ENCODE measurements around the gene PCDH9. TPM values are rescaled to one million over a fixed set of nuclear protein-coding genes. Genes with fewer than 3 reads are reported as not detected.

The PCDH9 gene
- total RNA-seq, 1 donor from 2014 or later, result 0.75 TPM

DNA sequence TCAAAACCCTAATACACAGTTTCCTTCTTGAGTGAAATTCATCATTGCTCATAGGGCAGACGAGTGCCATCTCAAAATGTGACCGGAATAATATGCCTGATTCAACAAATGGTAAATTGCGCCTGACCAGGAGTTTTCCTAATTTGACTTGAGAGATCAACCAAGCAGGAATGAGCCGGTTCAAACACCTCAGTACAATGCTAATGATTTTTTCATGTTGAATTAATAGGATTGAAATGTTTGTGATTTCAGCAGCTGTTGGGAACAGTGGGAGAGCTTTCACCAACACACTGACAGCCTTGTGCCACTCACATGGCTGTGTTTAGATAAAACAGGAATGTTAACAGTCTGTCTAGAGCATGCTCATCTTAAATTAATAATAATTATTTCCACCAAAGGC lies 484.8 kb downstream of the PCDH9 start:
- DNase-seq (ENCODE audit: low read depth), result no peak
- H3K36me3 ChIP-seq (ENCODE audit: control insufficient read depth, insufficient read depth, low read length), result no peaks in the 10 kb centered on the region

DNA sequence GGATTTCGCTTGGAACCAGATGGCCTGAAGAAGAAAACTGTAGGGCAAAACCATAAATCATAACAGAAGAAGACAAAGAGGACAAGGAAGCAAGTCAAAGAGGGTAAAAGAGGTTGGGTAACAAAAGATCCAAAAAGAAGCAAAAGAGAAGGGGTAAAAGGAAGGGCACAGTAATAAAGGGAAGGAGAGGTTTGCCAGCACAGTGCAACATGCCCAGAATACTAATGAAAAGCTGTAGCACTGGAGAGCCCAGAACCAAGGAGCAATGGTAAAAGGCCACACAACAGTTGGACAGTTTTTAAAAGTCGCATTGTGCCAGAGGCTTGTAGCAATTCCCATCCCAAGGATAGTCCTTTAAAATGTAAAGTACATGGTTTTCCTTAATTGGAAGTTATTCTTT lies 506.6 kb downstream of the PCDH9 start:
- TF ChIP-seq, protein P1, sequence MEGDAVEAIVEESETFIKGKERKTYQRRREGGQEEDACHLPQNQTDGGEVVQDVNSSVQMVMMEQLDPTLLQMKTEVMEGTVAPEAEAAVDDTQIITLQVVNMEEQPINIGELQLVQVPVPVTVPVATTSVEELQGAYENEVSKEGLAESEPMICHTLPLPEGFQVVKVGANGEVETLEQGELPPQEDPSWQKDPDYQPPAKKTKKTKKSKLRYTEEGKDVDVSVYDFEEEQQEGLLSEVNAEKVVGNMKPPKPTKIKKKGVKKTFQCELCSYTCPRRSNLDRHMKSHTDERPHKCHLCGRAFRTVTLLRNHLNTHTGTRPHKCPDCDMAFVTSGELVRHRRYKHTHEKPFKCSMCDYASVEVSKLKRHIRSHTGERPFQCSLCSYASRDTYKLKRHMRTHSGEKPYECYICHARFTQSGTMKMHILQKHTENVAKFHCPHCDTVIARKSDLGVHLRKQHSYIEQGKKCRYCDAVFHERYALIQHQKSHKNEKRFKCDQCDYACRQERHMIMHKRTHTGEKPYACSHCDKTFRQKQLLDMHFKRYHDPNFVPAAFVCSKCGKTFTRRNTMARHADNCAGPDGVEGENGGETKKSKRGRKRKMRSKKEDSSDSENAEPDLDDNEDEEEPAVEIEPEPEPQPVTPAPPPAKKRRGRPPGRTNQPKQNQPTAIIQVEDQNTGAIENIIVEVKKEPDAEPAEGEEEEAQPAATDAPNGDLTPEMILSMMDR (IDR thresholded peaks at IDR 0.05; ENCODE audit: insufficient read depth, low read length, poor library complexity, severe bottlenecking), result no peak
- H3K27me3 ChIP-seq (ENCODE audit: control insufficient read depth, insufficient read depth, low read length), result no peaks in the 10 kb centered on the region
- H3K4me3 ChIP-seq (ENCODE audit: low read depth, low read length), result no peak overlapping the region
- no peaks in the 10 kb centered on the region for H3K36me3 ChIP-seq (ENCODE audit: control insufficient read depth, insufficient read depth, low read length)
- no peak for DNase-seq (ENCODE audit: low read depth)

More for the DNA sequence above, 484.8 kb downstream of the PCDH9 start:
- H3K27me3 ChIP-seq (ENCODE audit: control insufficient read depth, insufficient read depth, low read length), result no peaks in the 10 kb centered on the region
- TF ChIP-seq, protein P1 (IDR thresholded peaks at IDR 0.05; ENCODE audit: insufficient read depth, low read length, poor library complexity, severe bottlenecking), result no peak
- no peak overlapping the region for H3K4me3 ChIP-seq (ENCODE audit: low read depth, low read length)

DNA sequence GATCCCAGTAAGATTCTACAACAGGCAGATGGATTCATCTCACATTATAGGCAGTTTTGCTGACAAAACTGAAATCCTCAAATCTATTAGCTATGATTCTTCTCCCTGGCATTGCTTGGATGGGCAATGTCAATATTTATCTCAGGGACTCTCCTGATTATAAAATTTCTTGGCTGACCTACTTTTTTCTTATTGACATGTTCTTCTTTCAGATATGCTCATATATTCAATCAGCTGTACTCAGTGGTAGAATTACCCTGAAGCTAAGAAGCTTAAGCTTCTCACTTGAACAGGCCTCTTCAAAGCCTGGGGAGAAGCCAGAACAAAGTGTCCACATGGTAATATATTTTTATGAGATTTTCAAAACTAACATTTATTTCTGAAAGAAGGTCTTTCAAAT lies 513.6 kb downstream of the PCDH9 start:
- TF ChIP-seq, protein P1 (IDR thresholded peaks at IDR 0.05; ENCODE audit: insufficient read depth, low read length, poor library complexity, severe bottlenecking), result no peak
- no peak for DNase-seq (ENCODE audit: low read depth)

DNA sequence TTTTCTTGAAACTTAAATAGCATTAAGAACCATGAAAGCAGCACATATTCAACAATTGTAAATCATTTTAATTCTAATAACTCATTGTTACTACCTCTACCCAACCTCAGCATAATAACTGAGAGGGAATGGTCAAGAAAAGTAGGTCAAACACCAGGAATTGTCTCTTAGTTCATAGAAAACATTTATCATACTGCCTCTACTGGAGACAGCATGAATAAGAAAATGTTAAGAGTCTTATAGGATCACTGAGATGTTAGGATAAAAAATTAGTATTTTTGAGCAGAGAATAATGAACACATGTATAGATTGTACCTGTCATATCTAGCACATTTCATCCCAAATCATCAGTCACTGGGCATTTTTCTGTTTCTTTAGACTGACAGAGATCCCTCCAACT lies 515.3 kb downstream of the PCDH9 start:
- TF ChIP-seq, protein P1 (IDR thresholded peaks at IDR 0.05; ENCODE audit: insufficient read depth, low read length, poor library complexity, severe bottlenecking), result no peak
- Histone ChIP-seq H3K36me3 (ENCODE audit: control insufficient read depth, insufficient read depth, low read length) (no peaks in the 10 kb centered on the region), H3K27me3 (ENCODE audit: control insufficient read depth, insufficient read depth, low read length) (no peaks in the 10 kb centered on the region), H3K4me3 (ENCODE audit: low read depth, low read length) (no peak overlapping the region)
- DNase-seq (ENCODE audit: low read depth), result no peak

More for the DNA sequence above, 513.6 kb downstream of the PCDH9 start:
- Histone ChIP-seq H3K27me3 (ENCODE audit: control insufficient read depth, insufficient read depth, low read length) (no peaks in the 10 kb centered on the region), H3K4me3 (ENCODE audit: low read depth, low read length) (no peak overlapping the region), H3K36me3 (ENCODE audit: control insufficient read depth, insufficient read depth, low read length) (no peaks in the 10 kb centered on the region)

DNA sequence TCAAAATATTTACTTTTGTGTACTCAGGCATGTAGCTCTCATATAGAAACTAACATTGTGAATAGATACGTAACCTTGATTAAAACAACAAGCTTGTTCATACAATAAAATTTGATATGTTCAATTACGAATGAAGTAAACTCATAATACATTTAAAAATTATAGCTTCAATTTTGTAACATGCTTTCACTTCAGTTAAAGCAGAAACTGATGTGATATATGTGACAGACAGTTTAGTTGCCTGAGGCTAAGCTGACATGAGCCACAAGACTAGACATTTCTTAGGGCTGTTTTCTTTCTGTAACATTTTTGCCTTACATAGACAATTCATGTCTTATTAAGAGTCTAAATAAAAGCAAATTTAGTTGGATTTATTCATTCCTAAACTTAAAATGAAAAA lies 526.0 kb downstream of the PCDH9 start:
- no peak for DNase-seq (ENCODE audit: low read depth)
- no peak overlapping the region for H3K4me3 ChIP-seq (ENCODE audit: low read depth, low read length)
- TF ChIP-seq, protein P1 (IDR thresholded peaks at IDR 0.05; ENCODE audit: insufficient read depth, low read length, poor library complexity, severe bottlenecking), result no peak
- H3K27me3 ChIP-seq (ENCODE audit: control insufficient read depth, insufficient read depth, low read length), result no peaks in the 10 kb centered on the region
- H3K36me3 ChIP-seq (ENCODE audit: control insufficient read depth, insufficient read depth, low read length), result no peaks in the 10 kb centered on the region

DNA sequence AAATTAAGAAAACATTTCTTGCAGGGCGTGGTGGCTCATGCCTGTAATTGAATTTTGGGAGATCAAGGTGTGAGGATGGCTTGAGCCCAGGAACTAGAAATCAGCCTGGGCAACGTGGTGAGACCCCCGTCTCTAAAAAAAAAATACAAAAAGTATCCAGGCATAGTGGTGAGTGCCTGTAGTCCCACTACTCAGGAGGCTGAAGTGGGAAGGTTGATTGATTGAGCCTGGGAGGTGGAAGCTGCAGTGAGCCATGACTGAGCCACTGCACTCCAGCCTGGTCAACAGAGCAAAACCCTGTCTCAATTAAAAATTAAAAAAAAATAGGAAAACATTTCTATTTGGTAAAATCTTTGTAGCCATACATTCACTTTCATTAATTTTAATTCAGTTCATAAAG lies 526.5 kb downstream of the PCDH9 start:
- DNase-seq (ENCODE audit: low read depth), result no peak
- no peak overlapping the region for H3K4me3 ChIP-seq (ENCODE audit: low read depth, low read length)
- H3K27me3 ChIP-seq (ENCODE audit: control insufficient read depth, insufficient read depth, low read length), result no peaks in the 10 kb centered on the region
- TF ChIP-seq, protein P1 (IDR thresholded peaks at IDR 0.05; ENCODE audit: insufficient read depth, low read length, poor library complexity, severe bottlenecking), result no peak
- H3K36me3 ChIP-seq (ENCODE audit: control insufficient read depth, insufficient read depth, low read length), result no peaks in the 10 kb centered on the region

All from kidney epithelial cell (primary cell).